GM18505 (cell line): ENCODE measurements around the gene PAPSS2.

Source experiments
- ATAC-seq: cut with Tn5 transposase; IDR thresholded peaks from one replicate; pipeline ENCODE4 v1.9.1; 2021; ENCODE audit not compliant: unreplicated experiment
- POLR2A ChIP-seq: IDR thresholded peaks from 4 replicates; pipeline ENCODE4 v1.6.1; 2011; ENCODE audit warnings: borderline replicate concordance; ENCODE audit not compliant: insufficient read depth, insufficient read length; ENCODE audit errors: extremely low read depth

The PAPSS2 gene

GRCh38 chr10:87695074-87695473, 35.4 kb downstream of the PAPSS2 start:
- TF ChIP-seq POLR2A = no peak
- no peak for ATAC-seq

DNA sequence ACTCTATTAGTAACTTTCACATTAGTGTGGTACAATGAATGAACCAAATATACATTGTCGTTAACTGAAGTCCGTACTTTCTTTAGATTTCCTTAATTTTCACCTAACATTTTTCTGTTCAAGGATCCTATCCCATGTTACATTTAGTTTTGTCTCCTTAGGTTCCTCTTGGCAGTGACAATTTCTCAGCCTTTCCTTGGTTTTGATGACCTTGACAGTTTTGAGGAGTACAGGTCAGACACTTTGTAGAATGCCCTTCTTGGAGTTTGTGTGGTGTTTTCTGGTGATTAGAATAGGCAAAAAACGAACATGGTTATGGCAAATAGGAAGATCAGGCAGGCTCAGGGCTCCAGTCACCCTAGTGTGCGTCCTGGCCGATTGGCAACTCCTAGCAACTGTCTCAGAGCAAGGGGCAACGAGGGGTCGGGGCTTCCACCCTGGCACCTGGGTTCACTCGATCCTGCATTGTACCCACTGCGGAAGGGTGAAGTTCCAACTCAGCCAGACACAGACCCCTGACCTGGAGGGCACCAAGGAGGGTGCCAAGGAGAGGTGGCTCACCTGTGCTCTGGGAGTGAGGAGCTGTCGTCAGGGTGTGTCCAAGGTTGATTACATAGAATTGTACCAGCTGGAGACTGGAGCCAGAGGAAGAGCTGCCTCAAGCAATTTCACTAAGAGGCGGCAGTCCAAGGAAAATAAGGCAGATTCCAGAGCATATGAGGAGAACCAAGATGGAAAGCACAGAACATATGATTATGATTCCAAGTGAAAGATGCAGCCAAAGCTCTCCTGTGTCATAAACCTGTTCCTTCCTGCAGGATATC, 37.5 kb downstream of the PAPSS2 start:
- no peak for ATAC-seq

DNA sequence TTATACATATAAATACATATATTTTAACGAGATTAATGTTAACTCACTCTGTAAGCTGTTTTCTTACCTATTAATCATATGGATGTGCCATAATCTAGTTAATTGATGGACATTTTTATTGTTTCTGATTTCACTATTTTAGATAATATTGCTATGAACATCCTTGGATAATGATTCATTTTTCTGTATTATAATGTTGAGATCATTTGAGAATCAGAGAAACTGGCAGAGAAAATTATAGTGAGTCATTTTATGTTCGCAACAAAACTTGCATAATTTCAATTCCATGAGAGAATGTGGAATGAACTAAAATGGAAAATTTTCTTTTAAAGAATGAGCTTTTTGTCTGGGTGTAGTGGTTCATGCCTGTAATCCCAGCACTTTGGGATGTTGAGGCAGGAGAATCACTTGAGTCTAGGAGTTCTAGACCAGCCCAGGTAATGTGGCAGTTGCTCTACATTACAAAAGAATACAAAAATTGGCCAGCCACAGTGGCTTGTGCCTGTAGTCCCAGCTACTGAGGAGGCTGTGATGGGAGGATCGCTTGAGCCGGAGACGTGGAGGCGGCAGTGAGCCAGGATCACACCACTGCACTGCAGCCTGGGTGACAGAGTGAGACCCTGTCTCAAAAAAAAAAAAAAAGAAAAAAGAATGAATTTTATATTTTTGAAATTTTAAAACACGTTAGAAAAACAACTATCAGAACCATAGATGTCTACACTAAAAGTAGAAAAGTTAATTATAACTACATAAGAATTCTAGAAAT, 40.5 kb downstream of the PAPSS2 start:
- ATAC-seq = no peak
- TF ChIP-seq POLR2A = no peak

More for the DNA sequence above, 37.5 kb downstream of the PAPSS2 start:
- TF ChIP-seq POLR2A = no peak

- ATAC-seq = no peak
Measured at GRCh38 chr10:87702260-87702972, 42.7 kb downstream of the PAPSS2 start.

DNA sequence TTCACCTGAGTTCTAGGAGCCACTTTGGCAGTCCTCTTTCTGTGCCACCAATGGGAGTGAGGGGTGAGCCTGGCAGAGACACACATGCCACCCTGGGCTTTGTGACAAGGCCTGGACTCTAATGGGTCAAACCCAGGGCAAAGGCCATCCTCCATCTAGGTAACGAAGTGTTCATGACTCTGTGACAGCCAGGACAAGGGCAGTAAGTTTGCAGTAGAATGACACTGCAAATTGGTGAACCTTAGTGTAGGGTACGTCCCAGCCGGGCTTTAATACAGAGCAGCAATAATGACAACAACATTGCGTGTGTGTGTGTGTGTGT, 43.3 kb downstream of the PAPSS2 start:
- TF ChIP-seq POLR2A = no peak
- ATAC-seq = no peak

More at GRCh38 chr10:87702260-87702972, 42.7 kb downstream of the PAPSS2 start:
- no peak for TF ChIP-seq POLR2A

DNA sequence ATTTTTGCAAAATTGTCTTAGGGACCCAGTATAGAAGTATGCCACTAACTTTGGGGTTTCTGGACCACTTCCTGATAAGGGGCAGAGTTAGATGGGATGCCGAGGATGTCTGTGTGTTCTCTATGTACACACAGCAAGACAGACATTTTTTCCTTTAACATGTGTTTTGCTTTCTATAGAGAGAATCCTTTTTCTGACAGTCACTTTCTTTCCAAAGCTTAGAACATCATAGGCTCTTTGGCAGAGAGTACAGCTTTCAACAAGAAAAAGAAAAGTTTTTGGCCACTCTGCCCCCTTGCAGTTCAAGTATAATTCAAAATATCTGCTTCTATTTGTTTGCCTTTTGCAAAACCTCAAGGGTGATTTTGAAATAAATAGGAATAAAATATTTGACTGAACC, 44.1 kb downstream of the PAPSS2 start:
- no peak for ATAC-seq

GRCh38 chr10:87705339-87705738, 45.7 kb downstream of the PAPSS2 start:
- ATAC-seq = no peak
- TF ChIP-seq POLR2A = no peak

More for the DNA sequence above, 44.1 kb downstream of the PAPSS2 start:
- no peak for TF ChIP-seq POLR2A

GRCh38 chr10:87706731-87707130, 47.1 kb downstream of the PAPSS2 start:
- no peak for ATAC-seq
- TF ChIP-seq POLR2A = no peak

GRCh38 chr10:87707254-87707653, 47.6 kb downstream of the PAPSS2 start:
- TF ChIP-seq POLR2A = no peak
- no peak for ATAC-seq

DNA sequence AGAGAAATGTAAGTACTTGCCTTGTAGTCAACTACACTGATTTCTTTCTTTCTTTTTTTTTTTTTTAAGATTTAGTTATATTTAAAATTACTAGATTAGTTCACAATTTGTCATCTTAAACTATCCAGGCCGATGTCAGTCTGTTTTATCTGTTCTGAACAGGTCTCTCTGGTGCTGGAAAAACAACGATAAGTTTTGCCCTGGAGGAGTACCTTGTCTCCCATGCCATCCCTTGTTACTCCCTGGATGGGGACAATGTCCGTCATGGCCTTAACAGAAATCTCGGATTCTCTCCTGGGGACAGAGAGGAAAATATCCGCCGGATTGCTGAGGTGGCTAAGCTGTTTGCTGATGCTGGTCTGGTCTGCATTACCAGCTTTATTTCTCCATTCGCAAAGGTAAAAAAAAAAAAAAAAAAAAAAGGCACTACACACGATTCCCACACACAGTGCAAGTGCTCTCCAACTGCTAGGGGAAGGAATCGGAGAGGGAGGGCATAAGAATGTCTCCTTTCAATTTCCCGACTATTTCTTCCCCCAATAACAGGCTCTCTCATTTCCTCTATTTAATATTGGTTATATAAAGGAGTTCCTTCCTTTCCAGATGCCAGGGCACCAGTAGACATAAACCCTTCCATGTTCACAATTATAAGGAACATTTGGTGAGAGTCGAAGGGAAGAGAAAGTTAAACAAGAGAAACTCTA, 53.4 kb downstream of the PAPSS2 start:
- ATAC-seq = no peak

GRCh38 chr10:87713707-87714106, 54.0 kb downstream of the PAPSS2 start:
- ATAC-seq = no peak
- TF ChIP-seq POLR2A = no peak

More for the DNA sequence above, 53.4 kb downstream of the PAPSS2 start:
- TF ChIP-seq POLR2A = no peak

- no peak for TF ChIP-seq POLR2A
- no peak for ATAC-seq
Measured at GRCh38 chr10:87715552-87716347, 56.1 kb downstream of the PAPSS2 start.
